Heart left ventricle (tissue), 16 donors: ENCODE data around the gene UBL5. TPM values are rescaled to one million over a fixed set of nuclear protein-coding genes. Genes with fewer than 3 reads are reported as not detected.

Experiments
- ATAC-seq, 4 donors: fragments of 200-7000 bp; cut with Tn5 transposase; one replicate each; pipeline ENCODE4 v1.9.1; 2020 to 2022; ENCODE audit warnings: moderate library complexity in 4 of 4, mild to moderate bottlenecking in 3 of 4, moderate number of reproducible peaks in 1 of 4
- DNase-seq, 5 donors: peaks; one replicate each; pipeline ENCODE4 v3.0.0-alpha.2; 2020
- H3K27ac ChIP-seq, 12 donors: fragments of 200-600 bp; sonication (generic) in 4 of 12; one replicate each; pipeline versions ENCODE4 v1.5.0 to v1.8.0; 2016 to 2022; ENCODE audit warnings: mild to moderate bottlenecking in 2 of 12
- H3K27me3 ChIP-seq, 9 donors: fragments of 200-600 bp; sonication (generic) in 2 of 9; one replicate each; pipeline versions ENCODE4 v1.5.1 to v1.8.0; 2016 to 2022; ENCODE audit warnings: mild to moderate bottlenecking in 3 of 9
- H3K36me3 ChIP-seq, 9 donors: fragments of 200-600 bp; sonication (generic) in 2 of 9; one replicate each; pipeline versions ENCODE4 v1.5.0 to v1.8.0; 2018 to 2022; ENCODE audit warnings: mild to moderate bottlenecking in 2 of 9
- H3K4me1 ChIP-seq, 12 donors: fragments of 200-600 bp; sonication (generic) in 4 of 12; one replicate each; pipeline versions ENCODE4 v1.5.0 to v1.8.0; 2016 to 2022; ENCODE audit warnings: mild to moderate bottlenecking in 3 of 12
- H3K4me3 ChIP-seq, 12 donors: fragments of 200-600 bp; sonication (generic) in 4 of 12; one replicate each; pipeline versions ENCODE4 v1.5.0 to v1.8.0; 2017 to 2022; ENCODE audit warnings: mild to moderate bottlenecking in 9 of 12, moderate library complexity in 4 of 12
- H3K9me3 ChIP-seq, 12 donors: fragments of 200-600 bp; sonication (generic) in 4 of 12; one replicate each; pipeline versions ENCODE4 v1.5.0 to v1.8.0; 2016 to 2022; ENCODE audit warnings: mild to moderate bottlenecking in 1 of 12
- CTCF ChIP-seq, 12 donors: fragments of 200-600 bp; sonication (generic) in 4 of 12; IDR thresholded peaks; one replicate each; pipeline versions ENCODE4 v1.5.0 to v1.8.0; 2018 to 2022; ENCODE audit warnings: antibody characterized with exemption in 12 of 12, mild to moderate bottlenecking in 5 of 12
- POLR2A ChIP-seq, 2 donors: fragments of 450-650 bp; IDR thresholded peaks; one replicate each; pipeline ENCODE4 v1.6.1; 2017; ENCODE audit warnings: antibody characterized with exemption in 2 of 2, mild to moderate bottlenecking in 2 of 2, moderate library complexity in 2 of 2
- WGBS, 4 donors: extraction: QIAGEN DNeasy Blood & Tissue Kit in 2 of 4; methylation state at CpG; one replicate each; pipeline versions ENCODE4 v1.1.5 to v1.1.7; 2013 to 2018; 5-methylcytosine and 5-hydroxymethylcytosine counted together
- intact Hi-C, 10 donors: fragments of 100-400 bp; cut with DNase I; formaldehyde crosslinking; loops; one replicate each; pipeline versions ENCODE4 v1.11.1 to v1.14.2; 2022
- polyA plus RNA-seq, 2 donors: library from polyadenylated mRNA; stranded (reverse); fragments of 200-250 nt; gene quantifications; one replicate each; pipeline ENCODE4 v1.2.3, GENCODE V29; 2013
- total RNA-seq, 9 donors: library from RNA; depleted of rRNA in 2 of 9; stranded (reverse); fragments of >200 nt in 2 of 9; fragmentation: NEBNext Ultra II Directional in 3 of 9; extraction: Animal tissue kit (Norgen Biotek cat#: 25700) in 3 of 9; gene quantifications; one replicate each; pipeline versions ENCODE4 v1.1.0 to v1.2.4, GENCODE V29; 2016 to 2023
- donor health status: ischemic (EF 13 %, LVEDD 7.1; RV severe dilation, severe dysfunction).
- donor health status: healthy with polysubstance abuse.
- donor health status: DM: no; HTN: yes; CAD: no.
- donor health status: DM: no; HTN: no; CAD: no.
- donor health status: ischemic (EF 25% LVEDD 6.9; RV normal size, moderate dysfunction).
- donor health status: ischemic (EF 25% LVEDD 5.7; RV mildly dilated, moderate dysfunction).
- donor health status: healthy.
- donor health status: DM: yes; HTN: yes; CAD: no.
- donor health status: ischemic (EF 35%, LVEDD 5.7; RV mildly dilated, moderate dysfunction).
- donor health status: nonischemic (EF 11% LVEDD 7.7; RV severe dilation, severe dysfunction).
- donor health status: DM: yes; HTN: yes; CAD: no.
- donor health status: PGD.
- donor health status: ischemic (EF 29% LVEDD 5.4; RV normal size, mild dysfunction).
- donor health status: nonischemic (EF 23%, LVEDD 6.1; RV moderate dilation, normal function).

The UBL5 gene
- total and polyA plus RNA-seq, 11 donors, result 460 to 1,809 (median 496) TPM

GRCh38 chr19:9792206-9793070 lies 35.3 kb upstream of the UBL5 start:
- TF ChIP-seq CTCF (IDR thresholded peaks at IDR 0.05) (no peak), POLR2A (IDR thresholded peaks at IDR 0.05) (no peak)
- Histone ChIP-seq H3K36me3 (no peaks in the 10 kb centered on the region), H3K4me3 (peak overlapping the region; percentile 53 to 95 (median 70)), H3K9me3 (no peaks in the 10 kb centered on the region), H3K27me3 (no peaks in the 10 kb centered on the region), H3K27ac (peak overlapping the region; percentile 66 to 97 (median 86)), H3K4me1 (peaks cover 0 to 22% (median 9%) of the 10 kb centered on the region in 12 donors)
- 3% methylated on average over 45 to 70 of the region's 70 CpGs for WGBS, 4 donors
- DNase-seq (peak; percentile 94 to 96 (median 95)), ATAC-seq (peak; percentile 66 to 85 (median 81))
- intact Hi-C loops, result loop anchor here in 8 of 10 donors (1.0 to 10.0 kb wide), 14 partner anchors 27 to 658 kb away; partner anchors contain the start of genes FBXL12 (in 3 of the 8), ZNF121 (in 3 of the 8), ZNF266 (in 2 of the 8) and ZNF317 (in 1 of the 8)

GRCh38 chr19:9793071-9793591 lies 34.6 kb upstream of the UBL5 start:
- Histone ChIP-seq H3K9me3 (no peaks in the 10 kb centered on the region), H3K4me3 (peak overlapping the region; percentile 53 to 95 (median 70)), H3K27me3 (no peaks in the 10 kb centered on the region), H3K27ac (peak overlapping the region; percentile 66 to 97 (median 86)), H3K36me3 (no peaks in the 10 kb centered on the region), H3K4me1 (peaks cover 0 to 22% (median 9%) of the 10 kb centered on the region in 12 donors)
- WGBS, 4 donors, result 15 to 28% (median 20%) methylated on average over 28 to 36 of the region's 36 CpGs
- intact Hi-C loops, result loop anchor here in 8 of 10 donors (1.0 to 10.0 kb wide), 12 partner anchors 116 to 658 kb away; partner anchors contain the start of genes ZNF121 (in 3 of the 8), ZNF266 (in 2 of the 8), ZNF317 (in 1 of the 8) and ZNF561 (in 1 of the 8)
- DNase-seq, result peak in 4 of 5 donors; percentile 57 to 82 (median 64)
- peak in 2 of 4 donors; percentile 3 to 34 for ATAC-seq
- TF ChIP-seq POLR2A (IDR thresholded peaks at IDR 0.05), result no peak

- Histone ChIP-seq H3K36me3 (no peaks in the 10 kb centered on the region), H3K27ac (peak overlapping the region in 2 of 12 donors; percentile 4 to 31), H3K27me3 (no peaks in the 10 kb centered on the region), H3K4me1 (peaks cover 0 to 11% (median 3%) of the 10 kb centered on the region in 12 donors), H3K4me3 (no peak overlapping the region), H3K9me3 (no peaks in the 10 kb centered on the region)
- no peak for TF ChIP-seq POLR2A (IDR thresholded peaks at IDR 0.05)
- TF ChIP-seq CTCF (IDR thresholded peaks at IDR 0.05), result peak; percentile 66 to 92 (median 81)
- WGBS, 4 donors, result 43 to 52% (median 48%) methylated on average over 6 of the region's 6 CpGs
- intact Hi-C loops, result loop anchor here (1.0 to 10.0 kb wide), 15 partner anchors 169 to 661 kb away; partner anchors contain the start of genes ZNF266 (in 2 of the 10), ZNF561 (in 2 of the 10), ZNF121 (in 1 of the 10) and ZNF317 (in 1 of the 10)
- ATAC-seq, result peak; percentile 26 to 56 (median 37)
- peak; percentile 76 to 82 (median 80) for DNase-seq
These were observed 31.5 kb upstream of the UBL5 start for GRCh38 chr19:9796113-9796773.

GRCh38 chr19:9797871-9798270 lies 29.8 kb upstream of the UBL5 start:
- H3K36me3 ChIP-seq, result no peaks in the 10 kb centered on the region
- ATAC-seq (no peak), DNase-seq (no peak)
- H3K27me3 ChIP-seq, result no peaks in the 10 kb centered on the region
- no peaks in the 10 kb centered on the region for H3K9me3 ChIP-seq
- no peak overlapping the region for H3K27ac ChIP-seq
- intact Hi-C loops, result loop anchor here (2.0 to 10.0 kb wide), 14 partner anchors 171 to 663 kb away; partner anchors contain the start of genes ZNF266 (in 2 of the 10), ZNF121 (in 1 of the 10), ZNF317 (in 1 of the 10) and ZNF561 (in 1 of the 10)
- TF ChIP-seq POLR2A (IDR thresholded peaks at IDR 0.05) (no peak), CTCF (IDR thresholded peaks at IDR 0.05) (no peak)
- no peak overlapping the region for H3K4me3 ChIP-seq
- WGBS, 4 donors, result 86 to 93% (median 88%) methylated on average over 5 of the region's 5 CpGs
- peaks cover 0 to 9% (median under 1%) of the 10 kb centered on the region in 12 donors for H3K4me1 ChIP-seq
